H1 (cell line): ENCODE results near the gene CFAP61. TPM values are rescaled to one million over a fixed set of nuclear protein-coding genes. Genes with fewer than 3 reads are reported as not detected.

Experiments
- HDAC6 ChIP-seq: IDR thresholded peaks from one replicate; pipeline ENCODE4 v1.7.1; 2012; ENCODE audit warnings: low read depth, mild to moderate bottlenecking, inconsistent platforms, low read length, moderate library complexity
- RBBP5 ChIP-seq: IDR thresholded peaks from 2 replicates; pipeline ENCODE4 v1.7.1; 2012; ENCODE audit warnings: low read depth, mild to moderate bottlenecking, inconsistent platforms, low read length, moderate library complexity, borderline replicate concordance
- polyA plus RNA-seq, 7 experiments: library from polyadenylated mRNA; depleted of rRNA in 3 of 7; stranded (reverse) in 5 of 7; unstranded in 2 of 7; fragments of >200 nt in 5 of 7; fragments of 200-250 nt in 2 of 7; gene quantifications; 1 replicate in 5 of 7; 2 replicates in 1 of 7; 4 replicates in 1 of 7; pipeline versions ENCODE4 v1.2.1 to v1.2.3, GENCODE V29; 2011 to 2013; ENCODE audit warnings: missing spikeins in 2 of 7, mixed read lengths in 2 of 7
- total RNA-seq: library from RNA; stranded (reverse); fragmentation: NEBNext Ultra II Directional; extraction: Animal tissue kit (Norgen Biotek cat#: 25700); gene quantifications from 2 replicates; pipeline ENCODE4 v1.2.1, GENCODE V29; 2021

Gene CFAP61
- total and polyA plus RNA-seq, 2 of the 8 experiments (the other 6 are each of a cell fraction or from before 2014, with no cell fraction given) = 0.29 to 0.61 TPM

GRCh38 chr20:20089939-20090338 is 37.6 kb downstream of the CFAP61 start (continued):
- TF ChIP-seq HDAC6 (no peak), RBBP5 (no peak)
